SK-N-SH (cell line): Measurements from ENCODE around the gene PRG3.

Experiments
- CTCF ChIP-seq: fragments of 200-600 bp; sonication (generic); IDR thresholded peaks from 2 replicates; pipeline ENCODE4 v1.6.1; 2017; ENCODE audit warnings: antibody characterized with exemption, mild to moderate bottlenecking, moderate library complexity
- EP300 ChIP-seq, 2 experiments: IDR thresholded peaks; 2 replicates each; pipeline versions ENCODE4 v1.4.0 to v1.6.1; 2012; ENCODE audit warnings: borderline replicate concordance in 1 of 2, low read depth in 1 of 2, low read length in 1 of 2
- EZH2phosphoT487 ChIP-seq: fragments of 200-600 bp; sonication (generic); IDR thresholded peaks from 2 replicates; pipeline ENCODE4 v1.6.1; 2017; ENCODE audit warnings: low read depth, mixed run types, mild to moderate bottlenecking, antibody characterized with exemption, moderate library complexity, borderline replicate concordance
- GATA2 ChIP-seq: sonication (generic); formaldehyde crosslinking; IDR thresholded peaks from 2 replicates; pipeline ENCODE4 v1.5.0; 2020; ENCODE audit warnings: mild to moderate bottlenecking, missing genetic modification reagents
- JUND ChIP-seq: IDR thresholded peaks from 2 replicates; pipeline ENCODE4 v1.4.0; 2012
- MAX ChIP-seq: IDR thresholded peaks from 2 replicates; pipeline ENCODE4 v1.4.0; 2012; ENCODE audit warnings: low read depth
- MXI1 ChIP-seq: IDR thresholded peaks from 2 replicates; pipeline ENCODE4 v1.6.1; 2012; ENCODE audit warnings: mild to moderate bottlenecking, low read depth, low read length, improper control_type of control experiment
- POLR2AphosphoS5 ChIP-seq: IDR thresholded peaks from 2 replicates; pipeline ENCODE4 v1.6.1; 2012; ENCODE audit warnings: low read depth, low read length
- RAD21 ChIP-seq: IDR thresholded peaks from 2 replicates; pipeline ENCODE4 v1.6.1; 2012; ENCODE audit warnings: mild to moderate bottlenecking, low read length
- REST ChIP-seq: IDR thresholded peaks from 2 replicates; pipeline ENCODE4 v1.6.1; 2012; ENCODE audit warnings: mild to moderate bottlenecking, low read depth, low read length, moderate library complexity
- SMC3 ChIP-seq: IDR thresholded peaks from 2 replicates; pipeline ENCODE4 v1.6.1; 2012; ENCODE audit warnings: low read depth, low read length, improper control_type of control experiment
- USF1 ChIP-seq: IDR thresholded peaks from 2 replicates; pipeline ENCODE4 v1.4.0; 2012; ENCODE audit warnings: low read depth, borderline replicate concordance
- YY1 ChIP-seq: IDR thresholded peaks from 2 replicates; pipeline ENCODE4 v1.4.0; 2012; ENCODE audit warnings: low read depth, mild to moderate bottlenecking
- ZBTB33 ChIP-seq: IDR thresholded peaks from 2 replicates; pipeline ENCODE4 v1.4.0; 2012; ENCODE audit warnings: low read depth, borderline replicate concordance

GRCh38 chr11:57413681-57414080, 32.7 kb upstream of the PRG3 start:
- TF ChIP-seq CTCF (no peak), POLR2AphosphoS5 (no peak), REST (no peak), EZH2phosphoT487 (no peak), ZBTB33 (no peak), MAX (no peak), YY1 (no peak), SMC3 (no peak), EP300 (IDR thresholded peaks at IDR 0.05; ENCODE audit: borderline replicate concordance in 1 of 2, low read depth in 1 of 2, low read length in 1 of 2) (no peak), RAD21 (no peak), USF1 (no peak), JUND (no peak), MXI1 (no peak), GATA2 (CRISPR knock-in tag) (no peak)
